GM12891 (cell line): Measurements from ENCODE around the gene TRAPPC12.

ENCODE experiments used
- PAX5 ChIP-seq: IDR thresholded peaks from 2 replicates; pipeline ENCODE4 v1.6.1; 2011; ENCODE audit warnings: low read length, moderate library complexity, mild to moderate bottlenecking; ENCODE audit not compliant: insufficient read depth, severe bottlenecking
- POLR2A ChIP-seq: IDR thresholded peaks from 2 replicates; pipeline ENCODE4 v1.6.1; 2011; ENCODE audit warnings: low read depth, low read length, control low read depth
- POLR2AphosphoS5 ChIP-seq: IDR thresholded peaks from 2 replicates; pipeline ENCODE4 v1.6.1; 2011; ENCODE audit warnings: low read depth, low read length, control low read depth
- POU2F2 ChIP-seq: IDR thresholded peaks from 2 replicates; pipeline ENCODE4 v1.6.1; 2011; ENCODE audit warnings: low read depth, mild to moderate bottlenecking, control low read depth, low read length, moderate library complexity
- SPI1 ChIP-seq: IDR thresholded peaks from 2 replicates; pipeline ENCODE4 v1.6.1; 2011; ENCODE audit warnings: low read depth, low read length, control low read depth
- TAF1 ChIP-seq: IDR thresholded peaks from 2 replicates; pipeline ENCODE4 v1.6.1; 2011; ENCODE audit warnings: low read depth, low read length, control low read depth

- no peak for TF ChIP-seq POLR2A
- no peak for TF ChIP-seq POLR2AphosphoS5
- TF ChIP-seq TAF1 = no peak
- TF ChIP-seq PAX5 = no peak
- TF ChIP-seq SPI1 = no peak
- no peak for TF ChIP-seq POU2F2
Measured at GRCh38 chr2:3411103-3411502, 31.6 kb downstream of the TRAPPC12 start.
